ENCODE results near the gene PHACTR2. TPM values are rescaled to one million over a fixed set of nuclear protein-coding genes. Genes with fewer than 3 reads are reported as not detected.

PHACTR2 gene
- total RNA-seq, 1 experiment from 2014 or later: 27.6 TPM

DNA sequence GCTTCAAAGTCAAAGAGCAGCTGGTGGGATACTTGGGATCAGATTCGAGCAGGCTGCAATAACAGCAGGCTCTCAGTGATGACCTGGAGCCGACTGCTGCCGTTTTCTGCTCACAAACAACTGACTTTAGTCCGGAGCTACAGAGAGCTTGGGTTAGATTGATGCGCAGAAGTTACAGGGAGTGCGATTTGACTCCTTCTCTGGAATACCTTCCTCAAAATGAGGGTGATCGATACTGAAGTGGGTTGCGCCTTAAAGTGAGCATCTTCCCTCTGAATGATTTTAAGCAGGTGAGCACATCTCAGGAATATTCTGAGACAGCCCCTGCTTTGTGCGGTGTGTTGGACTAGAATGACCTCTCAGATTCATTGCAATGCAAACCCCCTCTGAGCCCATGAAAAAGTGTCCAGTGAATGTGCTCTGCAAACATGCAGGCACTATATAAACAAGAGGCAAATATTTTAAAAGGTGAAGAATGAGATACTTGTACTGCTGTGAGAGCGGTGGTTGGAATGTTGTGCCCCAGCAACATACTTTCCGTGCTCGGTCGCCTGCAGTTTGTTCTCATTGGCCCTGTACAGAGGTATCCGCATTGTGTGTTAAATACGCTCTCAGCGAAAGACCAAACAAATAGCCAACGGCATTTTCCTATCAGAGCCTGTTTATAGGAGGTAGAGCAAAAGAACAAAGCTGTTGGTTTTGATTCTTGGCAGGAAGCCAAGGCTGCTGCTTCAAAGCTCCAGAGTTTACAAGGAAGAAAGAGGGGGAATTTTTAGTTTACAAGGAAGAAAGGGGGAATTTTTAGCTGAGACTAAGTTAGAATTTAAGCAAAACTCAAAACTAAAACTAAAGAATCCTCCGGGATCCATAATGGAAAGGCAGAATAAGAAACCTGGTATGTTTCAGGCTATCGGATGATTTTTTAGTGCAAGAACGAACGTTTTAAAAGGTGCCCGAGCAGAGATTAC lies 67.7 kb downstream of the PHACTR2 start:
- intact Hi-C loops (cut with micrococcal nuclease): no loop called here
- RAD21 ChIA-PET (ENCODE audit: low non-redundant PET in 1 of 2, low total read pairs in 2 of 2, uncharacterized antibody in 2 of 2, unreplicated experiment in 2 of 2): no interaction called here
- Histone ChIP-seq H3K4me3 (replicated peaks in 1 of 2; ENCODE audit: low read depth in 1 of 2, low read length in 2 of 2) (no peak overlapping the region), H3K9me3 (ENCODE audit: control insufficient read depth in 1 of 2, insufficient read depth in 1 of 2, low read depth in 1 of 2, low read length in 2 of 2) (no peaks in the 10 kb centered on the region), H4K20me1 (ENCODE audit: insufficient read depth) (peaks cover 5% of the 10 kb centered on the region; the same call in 1 of the 2 replicates), H3K79me2 (ENCODE audit: insufficient read depth, low read length) (no peaks in the 10 kb centered on the region), H3K27ac (ENCODE audit: low read depth, low read length) (peak overlapping the region; percentile 19; the same call in 1 of the 2 replicates), H3K4me2 (ENCODE audit: low read length) (peak overlapping the region; percentile 37), H3K36me3 (ENCODE audit: control insufficient read depth in 1 of 2, insufficient read depth in 2 of 2, low read length in 2 of 2) (no peaks in the 10 kb centered on the region), H3K27me3 (ENCODE audit: insufficient read depth, low read length) (no peaks in the 10 kb centered on the region), H3K9me2 (ENCODE audit: insufficient read depth) (no peaks in the 10 kb centered on the region), H2AFZ (ENCODE audit: low read depth, low read length, poor library complexity, severe bottlenecking) (no peak overlapping the region), H3K9ac (ENCODE audit: low read length) (no peak overlapping the region), H3K4me1 (ENCODE audit: control insufficient read depth in 1 of 2, insufficient read depth in 2 of 2, low read length in 2 of 2) (peaks cover 25 to 30% of the 10 kb centered on the region in 2 experiments)
- DNase-seq (ENCODE audit: low read depth, low spot score): peak; percentile 15
- peak; percentile 52 for ATAC-seq
- no TSS peak for BruUV-seq (replicated peaks)
- no peak for TF ChIP-seq EZH2phosphoT487 (IDR thresholded peaks at IDR 0.05; ENCODE audit: borderline replicate concordance)
- no peak for TF ChIP-seq CEBPB (IDR thresholded peaks at IDR 0.05; ENCODE audit: low read depth)
- no peak for TF ChIP-seq POLR2A (IDR thresholded peaks at IDR 0.05; ENCODE audit: borderline replicate concordance, extremely low read depth, insufficient read depth, insufficient read length)
- CTCF ChIA-PET: no interaction called here
- POLR2A ChIA-PET: no interaction called here

DNA sequence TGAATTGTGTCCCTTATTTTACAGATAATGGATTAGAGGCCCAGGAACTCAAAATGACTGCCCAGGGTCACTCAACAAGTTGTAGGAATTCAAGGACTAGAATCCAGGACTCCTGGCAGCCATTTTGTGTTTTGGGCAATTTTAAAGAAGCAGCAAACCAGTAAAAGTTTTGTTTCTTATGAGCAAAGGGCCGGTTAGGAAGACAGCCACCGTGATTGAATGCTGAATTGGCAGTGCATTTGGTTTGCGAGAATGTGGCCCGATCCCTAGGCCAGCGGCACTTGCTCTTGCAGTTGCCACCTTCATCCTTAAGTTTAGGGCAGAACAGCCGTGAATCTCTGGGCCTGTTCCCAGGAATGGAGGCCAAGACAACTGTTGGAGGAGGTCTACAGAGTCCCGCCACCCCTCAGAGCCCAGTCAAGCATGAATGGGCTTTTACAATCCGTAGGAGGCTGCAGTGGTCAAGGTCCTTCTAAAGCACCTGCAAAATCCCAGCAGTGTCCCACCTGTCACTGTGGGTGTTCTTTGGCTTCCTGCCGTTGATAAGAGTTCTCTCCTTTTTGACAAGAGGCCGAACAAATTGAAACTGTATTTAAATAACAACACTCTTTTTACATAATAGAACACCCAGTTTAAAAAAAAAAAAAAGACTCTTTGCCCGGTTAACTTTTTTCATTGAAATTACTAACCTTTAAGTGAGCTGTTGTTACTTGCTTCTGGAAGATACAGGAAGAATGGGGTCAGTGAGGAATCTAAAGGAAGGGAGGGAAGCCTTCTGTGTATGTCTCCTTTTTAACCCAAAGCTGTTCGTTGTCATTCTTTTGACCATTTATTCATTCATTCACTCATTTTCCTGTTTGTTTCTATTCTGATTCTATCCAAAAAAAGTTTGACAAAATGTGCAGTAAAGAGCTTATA lies 68.7 kb downstream of the PHACTR2 start:
- BruUV-seq (replicated peaks): no TSS peak
- DNase-seq (ENCODE audit: low read depth, low spot score): no peak
- Histone ChIP-seq H3K9me2 (ENCODE audit: insufficient read depth) (no peaks in the 10 kb centered on the region), H3K4me2 (ENCODE audit: low read length) (peak overlapping the region; percentile 37; the same call in 1 of the 2 replicates), H3K9me3 (ENCODE audit: control insufficient read depth in 1 of 2, insufficient read depth in 1 of 2, low read depth in 1 of 2, low read length in 2 of 2) (no peaks in the 10 kb centered on the region), H3K4me3 (replicated peaks in 1 of 2; ENCODE audit: low read depth in 1 of 2, low read length in 2 of 2) (no peak overlapping the region), H3K27me3 (ENCODE audit: insufficient read depth, low read length) (no peaks in the 10 kb centered on the region), H3K79me2 (ENCODE audit: insufficient read depth, low read length) (no peaks in the 10 kb centered on the region), H3K27ac (ENCODE audit: low read depth, low read length) (no peak overlapping the region), H4K20me1 (ENCODE audit: insufficient read depth) (peaks cover 5% of the 10 kb centered on the region; the same call in 1 of the 2 replicates), H3K9ac (ENCODE audit: low read length) (no peak overlapping the region), H3K36me3 (ENCODE audit: control insufficient read depth in 1 of 2, insufficient read depth in 2 of 2, low read length in 2 of 2) (no peaks in the 10 kb centered on the region), H3K4me1 (ENCODE audit: control insufficient read depth in 1 of 2, insufficient read depth in 2 of 2, low read length in 2 of 2) (peaks cover 25 to 30% of the 10 kb centered on the region in 2 experiments), H2AFZ (ENCODE audit: low read depth, low read length, poor library complexity, severe bottlenecking) (no peak overlapping the region)
- ATAC-seq: no peak
- intact Hi-C loops (cut with micrococcal nuclease): no loop called here
- POLR2A ChIA-PET: no interaction called here
- CTCF ChIA-PET: no interaction called here
- RAD21 ChIA-PET (ENCODE audit: low non-redundant PET in 1 of 2, low total read pairs in 2 of 2, uncharacterized antibody in 2 of 2, unreplicated experiment in 2 of 2): no interaction called here
- TF ChIP-seq YY1 (IDR thresholded peaks at IDR 0.05; ENCODE audit: extremely low read depth, insufficient replicate concordance, low read depth, low read length) (no peak), ZNF274 (IDR thresholded peaks at IDR 0.05; ENCODE audit: low read depth, low read length) (no peak), JUND (IDR thresholded peaks at IDR 0.05) (no peak), POLR2A (IDR thresholded peaks at IDR 0.05; ENCODE audit: borderline replicate concordance, extremely low read depth, insufficient read depth, insufficient read length) (no peak), CBX3 (IDR thresholded peaks at IDR 0.05; ENCODE audit: low read depth) (no peak), ELF1 (IDR thresholded peaks at IDR 0.05; ENCODE audit: borderline replicate concordance, low read depth) (no peak), ZFX (IDR thresholded peaks at IDR 0.05) (no peak), FOSL1 (IDR thresholded peaks at IDR 0.05; ENCODE audit: low read depth) (no peak)
- TF ChIP-seq, protein P1, sequence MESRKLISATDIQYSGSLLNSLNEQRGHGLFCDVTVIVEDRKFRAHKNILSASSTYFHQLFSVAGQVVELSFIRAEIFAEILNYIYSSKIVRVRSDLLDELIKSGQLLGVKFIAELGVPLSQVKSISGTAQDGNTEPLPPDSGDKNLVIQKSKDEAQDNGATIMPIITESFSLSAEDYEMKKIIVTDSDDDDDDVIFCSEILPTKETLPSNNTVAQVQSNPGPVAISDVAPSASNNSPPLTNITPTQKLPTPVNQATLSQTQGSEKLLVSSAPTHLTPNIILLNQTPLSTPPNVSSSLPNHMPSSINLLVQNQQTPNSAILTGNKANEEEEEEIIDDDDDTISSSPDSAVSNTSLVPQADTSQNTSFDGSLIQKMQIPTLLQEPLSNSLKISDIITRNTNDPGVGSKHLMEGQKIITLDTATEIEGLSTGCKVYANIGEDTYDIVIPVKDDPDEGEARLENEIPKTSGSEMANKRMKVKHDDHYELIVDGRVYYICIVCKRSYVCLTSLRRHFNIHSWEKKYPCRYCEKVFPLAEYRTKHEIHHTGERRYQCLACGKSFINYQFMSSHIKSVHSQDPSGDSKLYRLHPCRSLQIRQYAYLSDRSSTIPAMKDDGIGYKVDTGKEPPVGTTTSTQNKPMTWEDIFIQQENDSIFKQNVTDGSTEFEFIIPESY (IDR thresholded peaks at IDR 0.05; ENCODE audit: extremely low read depth, insufficient replicate concordance, low read length): no peak
